Panc1 (cell line): ENCODE data around the gene ITGA11. TPM values are rescaled to one million over a fixed set of nuclear protein-coding genes. Genes with fewer than 3 reads are reported as not detected.

Experiments
- ATAC-seq: fragments of 200-7000 bp; cut with Tn5 transposase; 2 replicates; pipeline ENCODE4 v1.9.1; 2020; ENCODE audit warnings: mild to moderate bottlenecking, moderate library complexity
- BruUV-seq: library from RNA; stranded (reverse); fragments of 400-500 nt; replicated peaks from 2 replicates; lab custom pipeline; 2021; lab: Mats Ljungman, UMichigan
- CTCF ChIA-PET: fragments of 300-600 bp; sonication (Branson Sonifier 250); formaldehyde crosslinking; loops from one replicate; lab custom pipeline; 2022; ENCODE audit warnings: antibody characterized with exemption; lab: Charles Lee
- POLR2A ChIA-PET: fragments of 300-600 bp; sonication (Branson Sonifier 250); formaldehyde crosslinking; loops from one replicate; lab custom pipeline; 2022; ENCODE audit warnings: antibody characterized with exemption; lab: Charles Lee
- DNase-seq: peaks from one replicate; pipeline ENCODE4 v3.0.0-alpha.2; 2010; ENCODE audit warnings: low read depth, low spot score
- H3K27ac ChIP-seq: 2 replicates; pipeline ENCODE4 v1.5.1; 2011; ENCODE audit warnings: mild to moderate bottlenecking, low read length, inconsistent platforms
- H3K27me3 ChIP-seq: fragments of 200-500 bp; sonication (Bioruptor generic); 2 replicates; pipeline ENCODE4 v1.6.0; 2014; ENCODE audit warnings: low read length, inconsistent platforms; ENCODE audit not compliant: control insufficient read depth, insufficient read depth
- H3K36me3 ChIP-seq: fragments of 200-500 bp; sonication (Bioruptor generic); 2 replicates; pipeline ENCODE4 v1.5.1; 2014; ENCODE audit warnings: inconsistent platforms, mild to moderate bottlenecking, low read length, moderate library complexity; ENCODE audit not compliant: control insufficient read depth, insufficient read depth
- H3K4me1 ChIP-seq: 2 replicates; pipeline ENCODE4 v1.5.1; 2011; ENCODE audit warnings: inconsistent platforms, mild to moderate bottlenecking, low read length, moderate library complexity; ENCODE audit not compliant: control insufficient read depth, insufficient read depth
- H3K4me3 ChIP-seq, 2 experiments: 2 replicates each; pipeline ENCODE4 v1.5.1; 2011 to 2012; ENCODE audit warnings: low read depth in 2 of 2, low read length in 2 of 2, mild to moderate bottlenecking in 2 of 2, inconsistent platforms in 1 of 2, moderate library complexity in 1 of 2
- H3K9me3 ChIP-seq: fragments of 200-500 bp; sonication (Bioruptor generic); 2 replicates; pipeline ENCODE4 v1.5.1; 2014; ENCODE audit warnings: low read depth, mild to moderate bottlenecking, inconsistent platforms, low read length, moderate library complexity; ENCODE audit not compliant: control insufficient read depth, insufficient read depth
- POLR2AphosphoS5 ChIP-seq: IDR thresholded peaks from 2 replicates; pipeline ENCODE4 v1.6.1; 2012; ENCODE audit warnings: mild to moderate bottlenecking, low read depth, low read length, moderate library complexity
- SIN3A ChIP-seq: IDR thresholded peaks from 2 replicates; pipeline ENCODE4 v1.6.1; 2012; ENCODE audit warnings: low read depth, mild to moderate bottlenecking, low read length, moderate library complexity, borderline replicate concordance; ENCODE audit not compliant: insufficient read depth
- TCF7L2 ChIP-seq: IDR thresholded peaks from 2 replicates; pipeline ENCODE4 v1.6.1; 2011; ENCODE audit warnings: mild to moderate bottlenecking, low read depth, low read length, inconsistent platforms
- in situ Hi-C: cut with HindIII; loops from 2 replicates; pipeline ENCODE4 v1.10.0; 2016; ENCODE audit warnings: low sequenced_read_pairs, low pct_unique_long_range_greater_than_20kb
- intact Hi-C: fragments of 100-400 bp; cut with micrococcal nuclease; formaldehyde crosslinking; loops from one replicate; pipeline ENCODE4 v1.10.0; 2022; ENCODE audit not compliant: unreplicated experiment
- total RNA-seq: library from RNA; stranded (reverse); gene quantifications from one replicate; pipeline ENCODE4 v1.2.1, GENCODE V29; 2021; ENCODE audit not compliant: unreplicated experiment
- TF ChIP-seq, protein P1 (sequence below), 2 experiments: IDR thresholded peaks; 2 replicates each; pipeline ENCODE4 v1.6.1; 2011 to 2012; ENCODE audit warnings: low read depth in 2 of 2, control low read depth in 1 of 2, low read length in 1 of 2, mild to moderate bottlenecking in 1 of 2, moderate library complexity in 1 of 2; ENCODE audit not compliant: insufficient read depth in 1 of 2
- TF ChIP-seq, protein P2 (sequence below): fragments of 450-650 bp; IDR thresholded peaks from 2 replicates; pipeline ENCODE4 v1.5.1; 2017; ENCODE audit warnings: mild to moderate bottlenecking

The ITGA11 gene
- total RNA-seq, 1 experiment from 2014 or later = 0.28 TPM

GRCh38 chr15:68265081-68265480 is 166.9 kb downstream of the ITGA11 start:
- in situ Hi-C loops = no loop called here
- ChIA-PET POLR2A (no interaction called here), CTCF (interaction anchor here (0.9 kb wide), 1 partner anchor 12 kb away, joined by 3 read pairs; no protein-coding TSS in a partner anchor)
- DNase-seq (no peak), ATAC-seq (no peak)
- no peak overlapping the region for H3K27ac ChIP-seq
- H3K9me3 ChIP-seq = no peaks in the 10 kb centered on the region
- no peaks in the 10 kb centered on the region for H3K4me1 ChIP-seq
- H3K4me3 ChIP-seq = no peak overlapping the region
- H3K36me3 ChIP-seq = no peaks in the 10 kb centered on the region
- no TSS peak for BruUV-seq
- peaks cover 7% of the 10 kb centered on the region; the same call in 1 of the 2 replicates for H3K27me3 ChIP-seq
- TF ChIP-seq, protein P1, sequence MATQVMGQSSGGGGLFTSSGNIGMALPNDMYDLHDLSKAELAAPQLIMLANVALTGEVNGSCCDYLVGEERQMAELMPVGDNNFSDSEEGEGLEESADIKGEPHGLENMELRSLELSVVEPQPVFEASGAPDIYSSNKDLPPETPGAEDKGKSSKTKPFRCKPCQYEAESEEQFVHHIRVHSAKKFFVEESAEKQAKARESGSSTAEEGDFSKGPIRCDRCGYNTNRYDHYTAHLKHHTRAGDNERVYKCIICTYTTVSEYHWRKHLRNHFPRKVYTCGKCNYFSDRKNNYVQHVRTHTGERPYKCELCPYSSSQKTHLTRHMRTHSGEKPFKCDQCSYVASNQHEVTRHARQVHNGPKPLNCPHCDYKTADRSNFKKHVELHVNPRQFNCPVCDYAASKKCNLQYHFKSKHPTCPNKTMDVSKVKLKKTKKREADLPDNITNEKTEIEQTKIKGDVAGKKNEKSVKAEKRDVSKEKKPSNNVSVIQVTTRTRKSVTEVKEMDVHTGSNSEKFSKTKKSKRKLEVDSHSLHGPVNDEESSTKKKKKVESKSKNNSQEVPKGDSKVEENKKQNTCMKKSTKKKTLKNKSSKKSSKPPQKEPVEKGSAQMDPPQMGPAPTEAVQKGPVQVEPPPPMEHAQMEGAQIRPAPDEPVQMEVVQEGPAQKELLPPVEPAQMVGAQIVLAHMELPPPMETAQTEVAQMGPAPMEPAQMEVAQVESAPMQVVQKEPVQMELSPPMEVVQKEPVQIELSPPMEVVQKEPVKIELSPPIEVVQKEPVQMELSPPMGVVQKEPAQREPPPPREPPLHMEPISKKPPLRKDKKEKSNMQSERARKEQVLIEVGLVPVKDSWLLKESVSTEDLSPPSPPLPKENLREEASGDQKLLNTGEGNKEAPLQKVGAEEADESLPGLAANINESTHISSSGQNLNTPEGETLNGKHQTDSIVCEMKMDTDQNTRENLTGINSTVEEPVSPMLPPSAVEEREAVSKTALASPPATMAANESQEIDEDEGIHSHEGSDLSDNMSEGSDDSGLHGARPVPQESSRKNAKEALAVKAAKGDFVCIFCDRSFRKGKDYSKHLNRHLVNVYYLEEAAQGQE (IDR thresholded peaks at IDR 0.05; ENCODE audit: insufficient read depth in 1 of 2, low read depth in 2 of 2, low read length in 1 of 2) = no peak
- TF ChIP-seq POLR2AphosphoS5 (no peak), SIN3A (no peak), TCF7L2 (no peak)
- TF ChIP-seq, protein P2, sequence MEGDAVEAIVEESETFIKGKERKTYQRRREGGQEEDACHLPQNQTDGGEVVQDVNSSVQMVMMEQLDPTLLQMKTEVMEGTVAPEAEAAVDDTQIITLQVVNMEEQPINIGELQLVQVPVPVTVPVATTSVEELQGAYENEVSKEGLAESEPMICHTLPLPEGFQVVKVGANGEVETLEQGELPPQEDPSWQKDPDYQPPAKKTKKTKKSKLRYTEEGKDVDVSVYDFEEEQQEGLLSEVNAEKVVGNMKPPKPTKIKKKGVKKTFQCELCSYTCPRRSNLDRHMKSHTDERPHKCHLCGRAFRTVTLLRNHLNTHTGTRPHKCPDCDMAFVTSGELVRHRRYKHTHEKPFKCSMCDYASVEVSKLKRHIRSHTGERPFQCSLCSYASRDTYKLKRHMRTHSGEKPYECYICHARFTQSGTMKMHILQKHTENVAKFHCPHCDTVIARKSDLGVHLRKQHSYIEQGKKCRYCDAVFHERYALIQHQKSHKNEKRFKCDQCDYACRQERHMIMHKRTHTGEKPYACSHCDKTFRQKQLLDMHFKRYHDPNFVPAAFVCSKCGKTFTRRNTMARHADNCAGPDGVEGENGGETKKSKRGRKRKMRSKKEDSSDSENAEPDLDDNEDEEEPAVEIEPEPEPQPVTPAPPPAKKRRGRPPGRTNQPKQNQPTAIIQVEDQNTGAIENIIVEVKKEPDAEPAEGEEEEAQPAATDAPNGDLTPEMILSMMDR = no peak
- intact Hi-C loops = no loop called here

GRCh38 chr15:68264282-68264681 is 167.7 kb downstream of the ITGA11 start:
- intact Hi-C loops = no loop called here
- Histone ChIP-seq H3K36me3 (no peaks in the 10 kb centered on the region), H3K27ac (no peak overlapping the region), H3K9me3 (no peaks in the 10 kb centered on the region), H3K4me3 (no peak overlapping the region), H3K4me1 (no peaks in the 10 kb centered on the region), H3K27me3 (peaks cover 7% of the 10 kb centered on the region; the same call in 1 of the 2 replicates)
- no TSS peak for BruUV-seq
- ATAC-seq = no peak
- POLR2A ChIA-PET = no interaction called here
- TF ChIP-seq POLR2AphosphoS5 = no peak
- TF ChIP-seq, protein P1 (IDR thresholded peaks at IDR 0.05; ENCODE audit: insufficient read depth in 1 of 2, low read depth in 2 of 2, low read length in 1 of 2) = no peak
- no peak for TF ChIP-seq SIN3A
- no peak for TF ChIP-seq TCF7L2
- CTCF ChIA-PET = interaction anchor here (0.9 kb wide), 1 partner anchor 11 kb away, joined by 3 read pairs; no protein-coding TSS in a partner anchor
- no peak for DNase-seq
- in situ Hi-C loops = no loop called here
